NCI-H774 (cell line): ENCODE measurements around the gene CGN.

Source experiments
- DNase-seq: peaks from one replicate; lab custom pipeline; 2025; lab: John Stamatoyannopoulos, UW

The CGN gene

DNA sequence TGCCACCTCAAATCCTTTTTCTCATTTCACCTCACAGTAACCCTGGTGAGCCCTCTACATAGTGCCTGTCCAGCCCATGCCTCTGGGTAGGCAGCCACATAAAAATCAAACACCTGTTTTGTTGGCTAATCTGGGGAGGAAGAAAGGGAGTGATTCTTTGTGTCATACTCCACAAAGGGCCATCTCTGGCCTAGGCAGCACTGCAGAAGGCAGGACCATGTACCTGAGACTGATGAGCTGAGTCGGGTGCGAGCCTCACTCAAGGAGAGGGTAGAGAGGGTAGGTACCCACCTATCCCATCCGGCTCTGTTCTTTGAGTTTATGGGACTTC, 36.7 kb downstream of the CGN start:
- no peak for DNase-seq

DNA sequence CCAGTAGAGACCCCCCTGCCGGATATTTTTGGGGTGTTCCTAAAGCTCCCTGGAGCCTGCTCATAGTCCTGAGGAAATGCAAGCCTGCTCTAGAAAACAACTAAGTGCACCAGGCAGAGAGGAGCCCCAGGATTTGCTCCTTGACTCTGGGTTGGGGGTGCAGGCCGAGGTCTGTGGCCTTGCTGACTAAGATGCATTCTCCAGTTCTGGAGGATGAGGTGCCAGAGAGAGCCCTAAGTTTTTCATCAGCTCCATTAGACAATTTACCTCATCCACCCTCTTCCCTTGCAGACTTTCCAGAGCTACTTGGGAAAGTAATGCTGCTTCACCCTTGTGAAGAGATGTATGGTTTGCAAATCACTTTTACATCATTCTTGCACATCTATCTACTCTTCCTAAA, 38.0 kb downstream of the CGN start:
- no peak for DNase-seq

DNA sequence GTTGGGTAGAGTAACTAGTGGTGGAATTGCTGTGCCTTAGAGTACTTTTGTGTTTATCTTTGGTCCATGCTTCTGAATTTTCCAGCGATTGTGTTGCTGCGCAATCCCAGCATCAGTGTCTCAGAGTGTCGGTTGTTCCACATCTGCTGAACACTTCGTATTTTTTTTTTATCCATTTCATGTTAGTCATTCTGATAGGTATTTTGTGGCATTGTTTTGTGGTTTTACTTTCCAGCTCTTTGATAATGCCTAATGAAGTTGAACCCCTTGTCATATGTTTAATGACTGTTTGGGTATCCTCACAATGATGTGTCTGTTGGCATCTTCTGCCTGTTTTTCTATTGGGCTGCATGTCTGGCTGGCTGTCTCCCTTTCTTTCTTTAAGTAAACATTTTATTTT, 42.5 kb downstream of the CGN start:
- no peak for DNase-seq

DNA sequence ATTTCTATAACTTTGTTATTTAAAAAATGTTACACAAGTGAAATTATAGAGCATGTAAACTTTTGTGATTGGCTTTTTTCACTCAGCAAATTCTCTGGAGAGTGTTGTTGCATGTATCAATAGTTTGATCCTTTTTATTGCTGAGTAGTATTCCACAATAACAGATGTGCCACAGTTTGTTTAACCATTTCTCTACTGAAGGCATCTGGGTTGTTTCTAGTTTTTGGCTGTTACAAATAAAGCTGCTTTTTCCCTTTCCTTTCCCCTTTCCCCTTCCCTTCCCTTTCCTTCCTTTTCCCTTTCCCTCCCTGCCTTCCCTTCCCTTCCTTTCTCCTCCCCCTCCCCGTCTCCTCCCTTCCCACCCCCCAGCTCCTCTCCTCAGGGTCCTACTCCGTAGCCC, 44.9 kb downstream of the CGN start:
- no peak for DNase-seq

DNA sequence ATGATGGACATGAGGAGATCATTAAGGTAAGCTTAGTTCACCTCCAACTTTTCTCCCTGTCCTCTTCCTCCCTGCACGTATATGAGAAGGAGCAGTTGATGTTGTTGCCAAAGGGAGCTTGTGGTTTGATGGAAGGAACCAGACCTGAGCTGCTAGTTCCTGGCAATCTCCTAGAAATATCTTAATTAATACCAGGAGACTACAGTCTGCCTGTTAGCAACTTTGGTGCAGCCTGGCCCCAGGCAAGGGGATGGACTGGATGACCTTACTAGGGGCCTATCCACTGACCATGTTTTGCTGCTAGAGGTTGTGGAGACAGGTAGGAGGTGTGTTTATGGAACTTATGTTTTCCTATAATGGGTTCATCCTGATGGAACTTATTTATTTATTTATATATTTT, 51.5 kb downstream of the CGN start:
- DNase-seq, result no peak

DNA sequence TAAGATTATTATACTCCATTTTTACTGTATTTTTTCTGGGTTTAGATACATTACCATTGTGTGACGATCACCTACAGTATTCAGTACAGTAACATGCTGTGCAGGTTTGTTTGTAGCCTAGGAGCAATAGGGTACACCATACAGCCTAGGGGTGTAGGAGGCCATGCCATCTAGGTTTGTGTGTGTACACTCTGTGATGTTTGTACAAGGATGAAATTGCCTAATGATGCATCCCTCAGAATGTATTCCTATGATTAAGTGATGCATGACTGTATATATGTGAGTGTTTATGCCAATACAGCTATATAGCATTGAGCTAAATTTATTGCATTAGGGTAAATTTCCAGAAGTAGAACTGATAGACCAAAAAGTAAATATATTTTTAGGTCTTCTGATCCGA, 52.2 kb downstream of the CGN start:
- DNase-seq, result no peak

DNA sequence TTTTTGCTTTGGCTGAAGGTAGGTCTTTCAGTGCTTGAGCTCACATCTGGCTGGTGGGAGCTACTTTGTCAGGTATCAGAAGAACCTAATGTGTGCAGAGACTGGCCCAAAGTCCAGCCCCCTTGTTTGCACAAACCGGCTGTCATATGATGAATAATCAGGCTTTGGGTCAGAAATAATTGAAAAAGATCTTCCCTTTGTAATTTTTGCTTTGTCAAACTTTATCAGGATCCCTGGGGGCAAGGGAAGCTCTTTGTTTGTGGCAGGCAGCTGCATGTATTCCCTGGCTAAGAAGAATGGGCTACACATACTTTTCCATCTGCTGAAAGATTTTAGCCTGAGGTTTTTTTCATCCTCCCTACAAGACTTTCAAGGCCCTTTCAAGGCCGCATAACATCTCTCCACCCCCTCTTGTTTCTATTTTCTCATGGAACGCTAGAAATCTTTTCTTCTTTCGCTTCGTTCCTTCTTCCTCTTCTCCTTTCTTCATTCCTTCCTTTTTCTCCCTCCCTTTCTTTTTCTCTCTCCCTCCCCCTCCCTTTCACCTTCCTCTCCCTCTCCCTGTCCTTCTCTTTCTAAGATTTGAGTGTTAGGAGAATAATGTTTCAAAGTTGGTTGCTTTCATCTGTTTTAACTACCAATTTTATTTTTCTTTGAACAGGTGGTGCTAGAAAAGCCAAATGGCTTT, 54.5 kb downstream of the CGN start:
- DNase-seq, result no peak

DNA sequence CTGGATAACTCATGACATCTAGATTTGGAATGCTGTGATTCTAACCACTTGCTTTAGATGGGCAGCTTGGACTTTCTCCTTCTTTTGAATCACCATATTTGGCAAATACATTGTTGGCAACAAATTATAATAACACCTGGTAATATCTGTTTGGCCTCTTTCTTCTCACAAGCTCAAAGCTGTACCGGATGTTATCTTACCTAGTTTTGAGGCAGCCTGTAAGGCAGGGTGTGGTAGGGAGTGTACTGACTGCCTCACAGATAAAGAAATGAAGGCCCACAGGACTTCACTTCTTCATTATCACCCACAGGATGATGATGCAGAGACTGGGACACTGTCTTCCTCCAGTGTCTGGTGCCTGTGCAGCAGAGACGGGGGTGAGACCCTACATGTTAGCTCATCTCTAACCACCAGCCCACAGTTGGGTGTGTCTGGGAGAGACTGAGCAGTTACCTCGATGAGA, 57.5 kb downstream of the CGN start:
- DNase-seq, result no peak

DNA sequence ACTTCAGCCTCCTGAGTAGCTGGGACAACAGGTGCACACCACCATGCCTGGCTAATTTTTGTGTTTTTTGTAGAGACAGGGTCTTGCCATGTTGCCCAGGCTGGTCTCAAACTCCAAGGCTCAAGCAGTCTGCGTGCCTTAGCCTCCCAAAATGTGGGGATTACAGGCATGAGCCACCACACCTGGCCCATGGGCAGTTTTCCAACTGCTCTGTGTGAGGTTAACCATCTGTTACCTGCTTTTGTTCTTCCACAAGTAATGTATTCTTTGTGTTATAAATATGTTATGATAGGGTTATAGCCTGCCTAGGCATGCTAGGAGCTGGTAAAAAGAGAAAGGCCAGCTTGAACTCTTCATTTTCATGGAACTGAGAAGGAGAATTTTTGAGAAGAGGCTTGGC, 59.6 kb downstream of the CGN start:
- no peak for DNase-seq

DNA sequence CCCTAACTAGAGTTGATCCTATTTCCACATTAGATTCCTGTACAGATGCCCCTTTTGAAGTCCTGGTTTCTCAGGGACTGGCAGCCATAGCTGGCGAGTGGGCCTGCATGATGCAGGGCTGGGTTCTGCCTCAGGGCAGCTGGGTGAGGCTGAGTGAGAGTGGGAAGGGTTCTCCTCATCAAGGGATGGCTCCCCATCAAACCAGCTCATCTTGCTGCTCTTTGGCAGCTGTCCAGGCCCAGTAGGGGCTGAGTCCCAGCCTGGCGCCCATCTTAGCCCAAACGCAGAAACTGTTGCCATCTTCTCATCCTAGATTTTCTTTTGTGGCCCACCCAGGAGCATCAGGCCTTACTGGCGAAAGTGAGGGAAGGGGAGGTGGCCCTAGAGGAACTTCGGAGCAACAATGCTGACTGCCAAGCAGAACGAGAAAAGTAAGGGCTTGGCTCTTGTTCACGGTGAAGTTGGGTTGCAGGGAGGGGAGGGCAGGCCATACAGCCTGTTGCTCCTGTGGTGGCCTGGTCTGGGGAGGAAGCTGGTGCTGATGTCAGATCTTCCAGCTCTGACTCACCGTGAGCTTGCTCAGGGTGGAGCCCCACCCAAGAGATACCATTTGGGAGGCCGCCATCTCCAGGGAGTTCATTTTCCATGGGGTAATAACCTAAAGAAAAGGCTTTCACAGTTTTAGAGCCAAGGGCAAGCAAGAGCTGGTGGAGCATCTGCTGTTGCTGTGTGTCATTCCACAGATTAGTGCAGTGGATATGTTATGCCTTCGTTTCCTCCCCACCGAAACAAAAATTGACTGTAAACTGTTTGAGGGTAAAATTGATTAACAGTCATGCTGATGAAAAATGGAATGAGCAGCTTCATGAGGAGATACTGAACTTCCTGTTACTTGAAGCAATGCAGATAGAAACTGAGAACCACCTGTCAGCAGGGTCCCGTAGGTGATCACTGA, 63.7 kb downstream of the CGN start:
- no peak for DNase-seq

DNA sequence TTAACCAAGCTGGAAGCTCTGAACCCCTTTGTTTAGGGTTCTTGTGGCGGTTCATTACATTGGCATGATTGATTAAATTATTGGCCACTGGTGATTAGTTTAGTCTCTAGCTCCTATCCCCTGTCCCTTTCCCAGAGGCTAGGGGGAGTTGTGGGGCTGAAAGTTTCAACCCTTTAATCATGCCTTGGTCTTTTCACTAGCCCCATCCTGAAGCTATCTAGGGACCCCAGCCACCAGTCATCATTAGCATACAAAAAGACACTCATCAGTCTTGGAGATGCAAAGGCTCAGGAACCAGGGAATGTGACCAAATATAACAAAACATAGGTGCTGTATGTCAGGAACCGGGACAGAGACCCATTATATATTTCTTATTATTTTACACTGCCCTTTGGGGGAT, 66.0 kb downstream of the CGN start:
- DNase-seq, result no peak

DNA sequence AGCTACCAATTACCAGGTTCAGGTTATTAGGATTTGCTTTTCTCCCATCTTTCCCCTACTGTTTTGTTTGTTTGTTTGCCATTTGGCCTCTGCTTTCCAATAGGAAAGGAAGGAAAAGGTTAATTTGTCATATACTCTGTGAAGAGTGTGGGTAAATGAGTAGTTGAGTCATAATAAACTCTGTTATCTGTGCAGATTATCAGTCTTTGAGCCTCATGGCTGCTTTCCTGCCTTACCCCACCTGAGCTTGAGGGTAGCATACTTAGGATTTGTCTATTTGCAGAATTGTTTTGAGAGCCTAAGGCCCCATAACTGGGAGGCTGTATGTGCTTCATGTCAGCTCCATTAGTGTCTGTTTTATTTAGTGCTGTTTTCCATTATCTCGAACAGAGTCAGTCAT, 67.8 kb downstream of the CGN start:
- DNase-seq, result no peak

DNA sequence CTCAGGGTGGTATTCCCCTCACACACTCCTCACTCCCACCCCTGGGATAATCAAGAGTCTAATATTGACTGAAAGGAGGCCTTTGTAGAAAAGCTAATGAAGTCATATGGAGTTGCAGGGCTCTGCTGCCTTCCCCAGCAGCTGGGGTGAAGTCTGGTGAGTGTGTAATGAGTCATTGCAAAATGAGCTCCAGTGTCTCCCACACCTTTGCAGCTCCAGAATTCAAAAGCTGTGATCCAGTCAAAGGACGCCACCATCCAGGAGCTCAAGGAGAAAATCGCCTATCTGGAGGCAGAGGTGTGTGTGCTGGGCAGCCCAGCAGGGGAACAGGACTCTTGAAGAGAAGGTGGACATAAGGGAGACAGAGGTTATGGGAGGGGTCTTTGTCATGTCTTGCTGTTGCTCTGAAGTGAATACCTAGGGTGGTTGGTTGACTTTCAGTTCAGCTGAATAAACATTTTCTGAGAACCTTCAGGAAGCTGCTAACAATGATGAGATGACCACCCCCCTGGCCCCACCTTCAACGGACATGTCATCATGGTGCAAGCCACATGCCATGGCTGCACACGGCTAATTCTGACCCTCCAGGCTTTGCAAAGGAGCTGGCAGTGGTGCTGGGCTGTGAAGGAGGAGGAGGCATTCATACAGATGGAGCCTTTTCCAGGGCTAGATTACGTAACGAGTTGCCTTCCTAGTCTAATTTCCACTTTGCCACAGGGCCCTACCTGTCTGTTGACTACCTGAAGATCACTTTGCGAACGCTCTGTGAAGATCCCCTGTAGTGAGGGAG, 68.4 kb downstream of the CGN start:
- DNase-seq, result no peak

DNA sequence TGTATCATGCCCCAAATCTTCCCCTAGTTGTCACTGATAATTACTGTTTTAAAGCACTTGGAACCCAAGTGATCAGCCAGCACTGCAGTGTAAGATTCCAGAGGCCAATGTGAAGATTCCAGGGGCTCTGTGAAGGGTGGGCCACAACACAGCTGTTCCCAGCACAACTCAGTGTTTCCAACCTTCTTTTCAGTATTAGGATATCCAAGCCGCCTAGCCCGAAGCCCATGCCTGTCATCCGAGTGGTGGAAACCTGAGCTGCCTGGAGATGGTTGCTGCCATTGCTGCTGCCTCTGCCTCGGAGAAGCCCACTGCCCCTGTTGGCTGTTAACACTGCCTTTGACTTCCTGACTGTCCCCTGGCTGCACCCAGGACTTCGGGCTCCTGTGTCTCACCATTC, 70.3 kb downstream of the CGN start:
- no peak for DNase-seq

DNA sequence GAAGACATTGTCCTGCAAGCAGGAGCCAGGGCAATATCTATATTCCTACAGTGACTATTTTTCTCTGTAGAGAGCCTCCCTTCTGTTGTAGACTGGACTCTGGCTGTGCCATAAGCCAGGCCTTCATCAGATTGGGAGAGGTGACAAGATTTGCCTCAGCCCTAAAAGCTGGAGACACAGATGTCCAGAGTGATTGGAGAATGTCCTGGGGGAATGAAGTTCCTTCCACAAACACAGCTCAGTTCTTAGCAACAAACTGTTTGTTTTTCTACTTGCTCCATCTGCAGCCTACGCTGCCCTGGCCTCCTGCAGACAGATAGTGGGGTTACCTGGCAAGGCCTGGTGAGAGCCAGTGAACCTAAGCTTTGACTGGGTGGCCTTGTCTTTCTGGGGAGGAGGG, 70.7 kb downstream of the CGN start:
- DNase-seq, result no peak

DNA sequence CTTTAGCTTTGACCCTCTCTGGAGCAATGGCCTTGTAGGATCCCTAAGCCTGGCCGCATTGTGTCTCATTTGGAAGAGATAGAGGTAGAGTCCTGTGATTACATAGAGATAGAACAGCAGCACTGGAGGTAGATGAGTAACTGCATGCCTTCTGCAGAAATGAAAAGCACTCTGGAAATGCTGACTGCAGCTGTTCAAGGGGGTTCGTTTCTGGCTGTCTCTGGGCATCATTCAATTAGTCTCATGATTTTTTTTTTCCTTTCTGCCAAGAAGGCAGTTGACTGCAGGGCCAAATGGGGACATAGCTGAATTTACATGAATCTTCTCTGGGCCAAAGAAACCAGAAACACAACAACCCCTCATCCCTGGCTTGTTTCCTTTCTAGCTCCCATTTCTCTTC, 72.6 kb downstream of the CGN start:
- DNase-seq, result no peak

DNA sequence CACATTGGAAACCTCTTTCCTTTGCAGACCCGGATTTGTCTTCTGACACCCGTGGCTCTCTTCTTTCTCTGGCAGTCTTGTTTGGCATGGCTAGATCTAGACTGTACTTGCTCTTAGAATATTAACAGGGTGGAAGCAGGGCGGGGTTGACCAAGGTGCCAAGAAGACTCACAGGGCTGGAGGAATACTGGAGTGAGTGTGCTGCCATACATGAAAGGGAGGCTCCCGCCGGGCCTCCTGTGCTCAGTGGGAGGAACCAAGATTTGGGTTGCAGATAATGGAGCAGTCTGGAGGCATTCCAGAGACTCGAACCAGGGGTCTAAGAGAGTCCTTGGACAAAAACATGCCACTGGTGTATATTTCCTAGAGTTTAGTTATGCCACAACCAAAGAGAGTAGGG, 73.1 kb downstream of the CGN start:
- DNase-seq, result no peak

DNA sequence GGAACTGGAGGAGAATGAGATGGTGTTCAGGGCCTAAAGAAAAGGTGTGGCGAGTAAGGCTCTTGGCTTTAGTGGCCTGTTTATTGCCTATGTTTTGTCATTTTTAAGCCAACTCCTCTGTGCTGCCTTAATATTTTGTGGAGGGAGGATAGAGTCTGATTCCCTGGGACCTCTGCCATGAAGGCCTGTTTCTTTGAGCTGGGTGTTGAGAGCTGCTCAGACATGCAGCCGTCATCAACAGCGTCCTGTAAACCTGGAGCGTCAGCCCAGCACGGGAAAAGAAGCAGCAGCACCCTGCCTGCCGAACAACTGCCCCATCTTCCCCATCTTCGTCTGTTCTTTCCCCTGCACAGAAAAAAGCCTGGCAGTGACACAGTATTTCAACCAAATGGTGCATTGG, 73.6 kb downstream of the CGN start:
- DNase-seq, result no peak

DNA sequence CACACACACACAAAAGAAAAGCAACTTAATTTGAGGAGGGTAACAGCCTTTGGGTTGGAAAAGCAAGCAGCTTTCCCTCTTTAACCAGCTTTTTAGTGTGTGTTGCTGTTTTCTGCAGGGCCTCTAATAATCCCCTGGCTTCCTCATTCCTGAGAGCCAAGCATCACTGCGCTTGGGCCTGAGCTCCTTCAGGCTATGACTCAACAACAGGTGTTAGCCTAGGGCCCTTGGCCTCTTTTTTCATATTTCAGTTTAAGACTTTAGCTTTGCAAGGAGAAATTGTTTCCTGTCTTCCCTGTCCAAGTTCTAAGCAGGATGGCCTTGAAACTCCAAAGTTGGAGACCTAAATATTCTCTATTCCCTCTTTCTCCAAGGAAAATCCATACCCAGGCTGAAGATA, 74.4 kb downstream of the CGN start:
- no peak for DNase-seq
